Ovary (tissue), 3 donors: ENCODE measurements around the gene ITGB2.

ENCODE experiments used
- POLR2A ChIP-seq: fragments of 450-650 bp; IDR thresholded peaks from one replicate; pipeline ENCODE4 v1.6.1; 2017; ENCODE audit warnings: antibody characterized with exemption, mild to moderate bottlenecking, moderate library complexity
- TF ChIP-seq, protein P1 (sequence below), 3 donors: fragments of 450-650 bp in 2 of 3; fragments of 200-600 bp in 1 of 3; IDR thresholded peaks; one replicate each; pipeline versions ENCODE4 v1.5.1 to v1.8.0; 2016 to 2022; ENCODE audit warnings: antibody characterized with exemption in 3 of 3, mild to moderate bottlenecking in 1 of 3
- donor health status: DM: no; HTN: no; CAD: no.

DNA sequence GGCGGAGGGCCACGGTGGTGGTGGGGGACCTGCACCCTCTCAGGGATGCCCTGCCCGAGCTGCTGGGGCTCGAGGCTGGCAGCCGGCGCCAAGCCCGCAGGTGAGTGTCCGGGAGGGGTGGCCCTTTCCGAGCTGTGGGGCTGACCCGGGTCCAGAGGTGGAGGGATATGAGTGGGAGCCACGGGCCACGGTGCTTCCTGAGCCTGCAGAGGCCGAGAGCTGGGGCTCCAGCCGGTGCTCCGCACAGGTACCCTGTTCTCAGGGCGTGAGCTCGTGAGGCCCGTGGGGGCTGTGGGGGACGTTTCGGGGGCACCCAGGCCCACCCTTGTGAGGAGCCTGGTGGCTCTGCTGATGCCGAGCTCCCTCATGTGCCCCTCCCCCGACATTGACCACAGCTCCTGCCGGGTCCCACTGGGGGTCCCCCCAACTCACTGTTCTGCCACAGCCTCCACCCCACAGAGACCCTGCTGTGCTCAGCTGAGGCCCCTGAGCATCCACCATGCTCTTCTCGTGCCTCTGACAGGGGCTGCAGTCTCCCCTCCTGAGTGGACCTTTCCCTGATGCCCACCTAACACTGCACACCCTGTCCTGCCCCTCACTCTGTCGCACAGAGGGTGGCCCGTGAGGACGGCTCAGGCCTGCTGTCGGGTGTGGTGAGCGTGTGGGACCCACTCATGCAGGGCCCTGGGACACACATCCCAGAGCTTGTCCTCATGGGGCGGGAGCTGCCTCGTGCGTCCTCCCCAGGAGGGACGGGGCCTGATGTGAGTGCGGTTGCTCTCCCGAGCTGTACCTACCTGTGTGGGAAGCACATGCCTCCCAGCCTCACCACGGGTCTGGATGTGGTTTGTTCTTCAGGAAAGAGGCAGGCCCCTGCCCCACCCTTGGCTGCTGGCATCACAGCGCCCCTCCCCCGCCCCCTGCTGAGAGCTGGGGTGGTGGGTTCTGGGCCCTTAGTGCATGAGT lies 46.7 kb upstream of the ITGB2 start:
- TF ChIP-seq, protein P1, sequence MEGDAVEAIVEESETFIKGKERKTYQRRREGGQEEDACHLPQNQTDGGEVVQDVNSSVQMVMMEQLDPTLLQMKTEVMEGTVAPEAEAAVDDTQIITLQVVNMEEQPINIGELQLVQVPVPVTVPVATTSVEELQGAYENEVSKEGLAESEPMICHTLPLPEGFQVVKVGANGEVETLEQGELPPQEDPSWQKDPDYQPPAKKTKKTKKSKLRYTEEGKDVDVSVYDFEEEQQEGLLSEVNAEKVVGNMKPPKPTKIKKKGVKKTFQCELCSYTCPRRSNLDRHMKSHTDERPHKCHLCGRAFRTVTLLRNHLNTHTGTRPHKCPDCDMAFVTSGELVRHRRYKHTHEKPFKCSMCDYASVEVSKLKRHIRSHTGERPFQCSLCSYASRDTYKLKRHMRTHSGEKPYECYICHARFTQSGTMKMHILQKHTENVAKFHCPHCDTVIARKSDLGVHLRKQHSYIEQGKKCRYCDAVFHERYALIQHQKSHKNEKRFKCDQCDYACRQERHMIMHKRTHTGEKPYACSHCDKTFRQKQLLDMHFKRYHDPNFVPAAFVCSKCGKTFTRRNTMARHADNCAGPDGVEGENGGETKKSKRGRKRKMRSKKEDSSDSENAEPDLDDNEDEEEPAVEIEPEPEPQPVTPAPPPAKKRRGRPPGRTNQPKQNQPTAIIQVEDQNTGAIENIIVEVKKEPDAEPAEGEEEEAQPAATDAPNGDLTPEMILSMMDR (IDR thresholded peaks at IDR 0.05): no peak
- TF ChIP-seq POLR2A: no peak
